Measurements from ENCODE around the gene MEGF11. TPM values are rescaled to one million over a fixed set of nuclear protein-coding genes. Genes with fewer than 3 reads are reported as not detected.

The MEGF11 gene
- total RNA-seq, 1 experiment from 2014 or later: not detected

- no peak for DNase-seq (ENCODE audit: low read depth)
Observed at GRCh38 chr15:66219339-66219738, 34.2 kb downstream of the MEGF11 start.

DNA sequence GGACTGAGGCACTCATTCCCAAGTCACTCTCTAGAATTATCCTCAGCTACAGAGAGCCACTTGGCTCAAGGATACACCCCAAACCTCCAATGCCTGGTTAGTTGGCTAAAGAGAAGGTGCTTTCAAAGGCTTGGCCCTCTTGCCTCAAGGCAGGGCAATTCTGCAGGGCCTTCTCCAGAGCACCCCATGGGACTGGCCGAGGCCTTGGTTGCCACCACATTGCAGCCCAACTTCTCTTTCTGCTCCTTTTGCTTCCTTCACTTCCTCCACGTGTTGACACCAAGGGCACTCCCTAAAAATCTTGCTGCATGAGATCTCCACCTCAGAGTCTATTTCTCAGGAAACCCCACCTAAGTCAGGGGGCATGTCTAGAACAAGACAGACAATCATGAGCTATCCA lies 36.7 kb downstream of the MEGF11 start:
- no peak for DNase-seq (ENCODE audit: low read depth)

DNA sequence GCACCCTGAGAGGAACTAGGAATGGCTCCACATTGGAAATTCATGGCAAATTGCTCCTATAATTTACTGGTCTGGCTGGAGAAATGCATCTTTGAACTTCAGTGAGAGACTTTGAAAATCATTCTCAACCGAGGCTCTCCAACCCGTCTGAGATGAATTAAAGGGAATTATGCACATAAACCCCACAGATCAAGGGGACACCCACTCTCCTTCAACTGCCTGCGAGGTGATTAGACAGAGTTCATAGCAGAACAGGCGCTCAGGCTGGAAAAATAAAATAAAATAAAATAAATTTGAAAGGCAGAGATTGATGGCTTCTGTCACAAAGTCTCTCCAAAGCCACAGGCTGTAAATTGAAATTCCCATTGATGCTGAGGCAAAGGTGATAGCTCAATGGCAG lies 37.7 kb downstream of the MEGF11 start:
- DNase-seq (ENCODE audit: low read depth): no peak

- DNase-seq (ENCODE audit: low read depth): no peak
Observed at GRCh38 chr15:66214246-66214645, 39.3 kb downstream of the MEGF11 start.

- DNase-seq (ENCODE audit: low read depth): no peak
Observed at GRCh38 chr15:66212563-66212921, 41.0 kb downstream of the MEGF11 start.

GRCh38 chr15:66211670-66212562 lies 41.6 kb downstream of the MEGF11 start:
- no peak for DNase-seq (ENCODE audit: low read depth)

- no peak for DNase-seq (ENCODE audit: low read depth)
Observed at GRCh38 chr15:66210684-66211083, 42.9 kb downstream of the MEGF11 start.

DNA sequence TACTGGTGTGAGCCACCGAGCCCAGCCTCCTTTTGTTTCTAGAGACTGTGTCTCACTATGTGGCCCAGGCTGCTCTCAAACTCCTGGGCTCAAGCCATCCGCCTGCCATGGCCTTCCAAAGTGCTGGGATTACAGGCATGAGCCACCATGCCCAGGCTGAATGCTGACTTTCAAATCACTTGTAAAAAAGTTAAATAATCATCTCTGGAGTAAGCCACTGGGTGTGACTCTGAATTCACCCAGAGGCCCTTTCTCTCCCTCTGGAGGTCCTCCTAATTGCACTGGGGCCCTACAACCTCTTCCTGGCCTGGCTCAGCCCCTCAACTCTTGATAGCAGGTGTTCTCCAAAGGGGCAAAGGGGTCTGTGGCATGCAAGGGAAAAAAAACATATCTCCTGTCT lies 54.8 kb downstream of the MEGF11 start:
- DNase-seq (ENCODE audit: low read depth): no peak

GRCh38 chr15:66196602-66197001 lies 56.9 kb downstream of the MEGF11 start:
- DNase-seq (ENCODE audit: low read depth): peak; percentile 17

DNA sequence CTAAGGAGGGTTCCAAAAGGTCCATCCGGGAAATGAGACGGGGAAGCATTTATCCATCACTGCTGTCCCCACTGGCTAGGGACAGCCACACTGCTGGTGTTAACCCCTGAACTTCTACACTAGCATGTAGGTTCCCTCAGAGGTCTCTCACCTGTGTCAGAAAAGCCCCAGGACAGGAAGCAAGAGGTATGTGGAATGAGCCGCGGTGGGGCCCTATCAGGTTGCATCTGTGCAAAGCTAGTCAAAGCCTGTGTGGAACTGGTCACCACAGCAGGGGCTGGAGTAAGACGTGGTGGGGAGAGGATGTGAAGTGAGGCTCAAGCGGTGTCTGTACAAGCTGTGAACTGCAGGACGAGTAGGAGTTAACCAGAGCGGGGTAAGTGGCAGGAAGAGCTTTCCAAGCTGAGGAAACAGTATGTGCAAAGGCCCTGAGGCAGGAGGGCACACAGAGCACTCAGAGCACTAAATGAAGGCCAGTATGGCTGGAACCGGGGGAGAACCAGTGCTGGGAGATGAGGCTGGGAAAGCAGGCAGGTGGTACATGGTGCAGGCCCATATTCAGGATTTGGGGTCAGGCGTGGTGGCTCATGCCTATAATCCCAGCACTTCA lies 57.8 kb downstream of the MEGF11 start:
- DNase-seq (ENCODE audit: low read depth): no peak

DNA sequence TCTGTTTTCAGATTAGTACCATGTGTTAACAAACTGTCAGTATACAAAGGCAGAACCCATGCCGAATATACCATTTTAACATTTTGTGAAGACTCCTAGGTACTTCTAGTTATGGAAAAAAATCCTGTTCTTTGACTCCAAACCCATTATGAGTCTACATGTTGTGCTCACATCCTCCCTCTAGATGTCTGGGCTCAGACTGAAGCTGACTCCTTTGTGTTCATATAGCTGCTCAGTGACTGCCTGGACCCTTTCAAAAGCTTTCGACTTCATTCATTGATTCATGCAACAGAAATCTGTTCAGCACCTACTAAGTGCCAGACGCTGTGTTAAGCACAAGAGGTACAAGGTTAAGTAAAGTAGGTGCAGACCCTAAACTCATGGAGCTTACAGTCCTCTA lies 60.5 kb downstream of the MEGF11 start:
- DNase-seq (ENCODE audit: low read depth): no peak

GRCh38 chr15:66190746-66191145 lies 62.8 kb downstream of the MEGF11 start:
- no peak for DNase-seq (ENCODE audit: low read depth)

DNA sequence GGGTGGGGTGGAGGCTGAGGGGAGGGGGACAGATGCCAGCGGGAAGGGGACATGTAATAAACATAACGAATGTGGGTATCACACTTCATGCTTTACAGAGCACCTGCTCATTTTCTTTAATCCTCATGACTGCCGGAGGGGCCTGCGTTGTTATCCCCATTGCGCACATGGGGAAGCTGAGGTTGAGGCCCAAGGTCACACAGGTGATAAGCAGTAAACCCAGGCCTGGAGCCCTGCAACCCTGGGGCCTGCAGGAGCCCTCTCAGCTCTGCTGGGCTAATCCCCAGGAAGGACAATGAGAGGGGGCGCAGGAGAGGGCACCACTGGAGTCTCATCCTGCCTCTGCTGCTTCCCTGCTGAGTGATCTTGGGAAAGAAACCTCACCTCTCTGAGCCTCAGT lies 64.3 kb downstream of the MEGF11 start:
- DNase-seq (ENCODE audit: low read depth): no peak

- no peak for DNase-seq (ENCODE audit: low read depth)
Observed at GRCh38 chr15:66188464-66188863, 65.1 kb downstream of the MEGF11 start.

- no peak for DNase-seq (ENCODE audit: low read depth)
Observed at GRCh38 chr15:66187271-66187670, 66.3 kb downstream of the MEGF11 start.

- DNase-seq (ENCODE audit: low read depth): no peak
Observed at GRCh38 chr15:66186049-66186825, 67.3 kb downstream of the MEGF11 start.

GRCh38 chr15:66184936-66185790 lies 68.4 kb downstream of the MEGF11 start:
- DNase-seq (ENCODE audit: low read depth): no peak

DNA sequence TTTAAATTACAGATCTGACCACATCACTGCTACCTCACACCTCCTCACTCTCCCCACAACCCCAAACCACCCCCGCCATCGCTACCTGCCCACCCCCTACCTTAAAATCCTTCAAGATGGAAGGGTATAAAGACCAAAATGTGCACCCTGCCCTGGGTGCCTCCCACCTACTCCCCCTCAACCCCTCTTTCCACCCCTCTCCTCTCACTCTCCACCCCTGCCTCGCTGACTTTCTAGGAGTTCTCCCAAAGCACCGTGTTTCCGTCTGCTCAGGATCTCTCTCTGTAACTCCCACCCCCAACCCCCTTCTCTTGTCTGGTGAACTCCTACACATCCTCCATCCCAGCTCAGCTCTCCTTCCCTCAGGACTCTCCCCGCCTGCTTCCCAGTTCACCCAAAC lies 69.1 kb downstream of the MEGF11 start:
- no peak for DNase-seq (ENCODE audit: low read depth)

DNA sequence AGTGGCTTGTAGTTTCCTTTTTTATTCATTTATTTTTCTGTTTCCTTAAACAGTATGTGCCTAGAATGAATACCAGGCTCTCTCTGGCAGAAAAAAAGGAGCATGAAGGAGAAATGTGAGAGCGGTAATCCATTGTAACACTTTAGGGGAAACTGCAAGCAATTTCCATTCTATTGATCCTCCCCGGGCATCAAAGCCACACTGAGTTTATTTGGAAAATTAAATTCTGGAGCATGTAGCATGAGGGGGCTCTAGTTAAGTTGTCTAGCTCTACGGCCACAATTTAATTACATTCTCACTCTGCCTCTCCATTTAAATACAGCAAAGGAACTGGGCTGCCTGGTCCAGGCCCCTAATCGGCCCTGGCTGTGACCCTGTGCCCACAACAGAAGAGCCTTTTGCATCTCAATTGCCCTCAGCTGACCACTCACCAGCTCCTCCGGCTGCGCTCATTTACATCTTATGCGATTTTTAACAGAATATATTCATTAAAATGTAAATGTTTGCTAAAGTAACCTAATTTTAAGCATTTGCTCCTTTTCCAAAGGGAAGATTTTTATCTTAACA lies 72.9 kb downstream of the MEGF11 start:
- DNase-seq (ENCODE audit: low read depth): no peak

GRCh38 chr15:66178531-66178910 lies 75.0 kb downstream of the MEGF11 start:
- DNase-seq (ENCODE audit: low read depth): no peak

DNA sequence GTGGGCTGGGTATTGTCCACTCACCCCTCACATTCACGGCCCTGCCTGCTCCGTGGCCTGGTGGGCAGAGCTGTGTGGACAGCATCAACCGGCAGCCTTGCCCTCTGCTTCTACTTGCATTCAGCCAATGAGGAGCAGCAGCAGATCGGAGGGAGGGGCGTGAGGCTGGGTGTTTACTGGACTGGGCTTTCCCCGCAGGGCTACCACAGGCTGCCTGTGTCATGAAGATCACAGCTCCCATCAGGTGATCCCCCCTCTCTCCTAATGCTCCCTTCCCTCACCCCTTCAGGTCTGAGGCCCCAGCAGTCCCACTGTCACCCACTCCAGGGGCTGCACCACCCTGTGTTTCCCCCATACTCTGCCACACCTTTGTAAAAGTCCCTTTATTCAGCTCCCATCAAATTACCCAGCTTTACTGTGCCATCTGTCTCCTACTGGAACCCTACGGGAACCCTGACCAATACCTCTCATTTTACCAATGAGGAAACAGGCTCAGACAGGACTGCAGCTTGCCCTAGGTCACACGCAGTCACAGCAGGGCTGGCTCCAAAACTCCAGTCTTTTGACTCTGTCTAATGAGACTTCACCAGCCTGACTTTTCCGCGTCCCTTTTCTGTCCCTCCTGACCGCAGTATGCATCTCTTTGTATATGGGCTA lies 81.1 kb downstream of the MEGF11 start:
- DNase-seq (ENCODE audit: low read depth): no peak
